ENCODE data around the gene MAD1L1. TPM values are rescaled to one million over a fixed set of nuclear protein-coding genes. Genes with fewer than 3 reads are reported as not detected.

MAD1L1 gene
- total and polyA plus RNA-seq, 2 of the 13 experiments (the other 11 are each of a cell fraction or from before 2014, with no cell fraction given): 17.4 to 64.7 TPM

DNA sequence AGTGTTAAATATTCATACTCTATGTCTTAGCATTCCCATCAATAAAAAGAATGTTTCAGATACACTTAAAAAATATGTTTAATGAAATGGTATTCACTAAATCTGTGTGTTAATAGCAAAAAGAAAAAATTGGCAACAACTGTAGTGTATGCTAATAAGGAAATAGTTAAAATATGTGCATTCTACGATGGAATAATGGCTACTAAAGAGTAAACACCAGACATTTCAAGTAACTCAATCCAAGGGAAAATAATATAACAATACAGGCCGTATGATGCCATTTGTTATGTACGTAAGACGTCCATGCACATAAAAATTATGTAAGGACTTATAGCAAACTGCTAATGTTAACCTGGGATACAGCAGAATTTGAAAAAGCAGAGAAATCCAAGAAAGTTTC is 46.6 kb downstream of the MAD1L1 start (continued):
- TF ChIP-seq, protein P1, sequence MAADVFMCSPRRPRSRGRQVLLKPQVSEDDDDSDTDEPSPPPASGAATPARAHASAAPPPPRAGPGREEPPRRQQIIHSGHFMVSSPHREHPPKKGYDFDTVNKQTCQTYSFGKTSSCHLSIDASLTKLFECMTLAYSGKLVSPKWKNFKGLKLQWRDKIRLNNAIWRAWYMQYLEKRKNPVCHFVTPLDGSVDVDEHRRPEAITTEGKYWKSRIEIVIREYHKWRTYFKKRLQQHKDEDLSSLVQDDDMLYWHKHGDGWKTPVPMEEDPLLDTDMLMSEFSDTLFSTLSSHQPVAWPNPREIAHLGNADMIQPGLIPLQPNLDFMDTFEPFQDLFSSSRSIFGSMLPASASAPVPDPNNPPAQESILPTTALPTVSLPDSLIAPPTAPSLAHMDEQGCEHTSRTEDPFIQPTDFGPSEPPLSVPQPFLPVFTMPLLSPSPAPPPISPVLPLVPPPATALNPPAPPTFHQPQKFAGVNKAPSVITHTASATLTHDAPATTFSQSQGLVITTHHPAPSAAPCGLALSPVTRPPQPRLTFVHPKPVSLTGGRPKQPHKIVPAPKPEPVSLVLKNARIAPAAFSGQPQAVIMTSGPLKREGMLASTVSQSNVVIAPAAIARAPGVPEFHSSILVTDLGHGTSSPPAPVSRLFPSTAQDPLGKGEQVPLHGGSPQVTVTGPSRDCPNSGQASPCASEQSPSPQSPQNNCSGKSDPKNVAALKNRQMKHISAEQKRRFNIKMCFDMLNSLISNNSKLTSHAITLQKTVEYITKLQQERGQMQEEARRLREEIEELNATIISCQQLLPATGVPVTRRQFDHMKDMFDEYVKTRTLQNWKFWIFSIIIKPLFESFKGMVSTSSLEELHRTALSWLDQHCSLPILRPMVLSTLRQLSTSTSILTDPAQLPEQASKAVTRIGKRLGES (CRISPR knock-in tag; IDR thresholded peaks at IDR 0.05; ENCODE audit: borderline replicate concordance): no peak
- no peak for TF ChIP-seq SNAPC2 (CRISPR knock-in tag; IDR thresholded peaks at IDR 0.05)
- no peak for TF ChIP-seq ZNF205 (CRISPR knock-in tag; IDR thresholded peaks at IDR 0.05)

DNA sequence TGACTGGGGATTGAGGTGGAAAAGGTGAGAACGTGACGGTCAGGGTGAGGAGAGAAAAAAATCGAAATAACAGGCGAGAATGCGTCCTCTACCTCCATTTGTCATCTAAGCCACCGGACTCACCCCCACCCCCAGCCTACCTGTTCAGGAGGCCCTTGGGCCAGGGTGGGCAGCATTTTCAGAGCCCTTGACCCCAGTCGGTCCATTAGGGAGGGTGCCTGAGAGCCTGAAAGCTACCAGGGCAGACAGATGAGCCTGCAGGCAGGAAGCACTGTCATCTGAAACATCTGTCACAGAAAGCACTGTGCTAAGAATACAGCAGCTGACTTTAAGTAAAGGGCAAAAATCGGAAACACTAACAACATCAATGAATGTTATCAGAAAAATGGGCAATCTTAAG is 47.0 kb downstream of the MAD1L1 start:
- ATAC-seq: no peak
- H3K27ac ChIP-seq (ENCODE audit: extremely low read length, insufficient read depth, low read length): no peak overlapping the region
- peaks cover 2 to 30% of the 10 kb centered on the region in 2 experiments; a peak in 4 of 5 replicates for H3K36me3 ChIP-seq (replicated peaks in 1 of 2; ENCODE audit: control insufficient read depth in 1 of 2, insufficient read depth in 2 of 2, low read length in 2 of 2)
- no peak overlapping the region for H3K4me3 ChIP-seq (replicated peaks in 1 of 3; ENCODE audit: insufficient read depth in 1 of 3, low read depth in 2 of 3, low read length in 3 of 3)
- no peaks in the 10 kb centered on the region for H3K4me1 ChIP-seq (ENCODE audit: insufficient read depth, low read length)
- in situ Hi-C loops (cut with HindIII; ENCODE audit: extremely low pct_ligation_motif_present, low pct_unique_long_range_greater_than_20kb): no loop called here
- no peak overlapping the region for H3K4me2 ChIP-seq (ENCODE audit: low read depth, low read length)
- no TSS peak for BruUV-seq (replicated peaks)
- POLR2A ChIA-PET: no interaction called here
- H3K27me3 ChIP-seq (ENCODE audit: control insufficient read depth in 1 of 2, insufficient read depth in 2 of 2, low read length in 2 of 2): no peaks in the 10 kb centered on the region
- no peak overlapping the region for H2AFZ ChIP-seq (ENCODE audit: low read length)
- H3K9me3 ChIP-seq (ENCODE audit: low read length): no peaks in the 10 kb centered on the region
- intact Hi-C loops (cut with micrococcal nuclease; ENCODE audit: unreplicated experiment): no loop called here
- H3K9ac ChIP-seq (ENCODE audit: insufficient read depth, low read depth, low read length): no peak overlapping the region
- DNase-seq (ENCODE audit: low spot score): no peak
- FAIRE-seq: no peak
- TF ChIP-seq MAFG (CRISPR knock-in tag; IDR thresholded peaks at IDR 0.05) (no peak), ZNF564 (CRISPR knock-in tag; IDR thresholded peaks at IDR 0.05) (no peak), ZNF546 (CRISPR knock-in tag; conservative IDR thresholded peaks at IDR 0.05) (no peak), MLLT10 (CRISPR knock-in tag; IDR thresholded peaks at IDR 0.05) (no peak), RBM39 (IDR thresholded peaks at IDR 0.05; ENCODE audit: low read depth, low read length, poor library complexity, severe bottlenecking) (no peak), RXRB (CRISPR knock-in tag; IDR thresholded peaks at IDR 0.05; ENCODE audit: borderline replicate concordance) (no peak), BHLHE40 (IDR thresholded peaks at IDR 0.05; ENCODE audit: low read length) (no peak), PRPF4 (IDR thresholded peaks at IDR 0.05; ENCODE audit: low read depth, low read length, poor library complexity, severe bottlenecking) (no peak), ZNF672 (CRISPR knock-in tag; IDR thresholded peaks at IDR 0.05) (no peak)
- TF ChIP-seq, protein P1 (CRISPR knock-in tag; IDR thresholded peaks at IDR 0.05; ENCODE audit: borderline replicate concordance): no peak
- H4K20me1 ChIP-seq (ENCODE audit: insufficient read depth, low read length): no peaks in the 10 kb centered on the region
- WGBS (ENCODE audit: low lambda C conversion rate): 97% methylated on average over 8 of the region's 8 CpGs
- CTCF ChIA-PET (ENCODE audit: low intra/inter-chr PET ratio, low total read pairs): no interaction called here
- peaks cover 4% of the 10 kb centered on the region for H3K79me2 ChIP-seq (ENCODE audit: insufficient read depth, low read length)

All from HepG2 (cell line).